Caco-2 (cell line): ENCODE measurements around the gene REEP3. TPM values are rescaled to one million over a fixed set of nuclear protein-coding genes. Genes with fewer than 3 reads are reported as not detected.

Experiments used
- BruUV-seq: library from RNA; stranded (reverse); fragments of 400-500 nt; replicated peaks from 2 replicates; lab custom pipeline; 2021; lab: Mats Ljungman, UMichigan
- CTCF ChIA-PET: fragments of 300-600 bp; sonication (Branson Sonifier 250); formaldehyde crosslinking; loops from one replicate; lab custom pipeline; 2022; ENCODE audit warnings: antibody characterized with exemption; lab: Charles Lee
- POLR2A ChIA-PET: fragments of 300-600 bp; sonication (Branson Sonifier 250); formaldehyde crosslinking; loops from one replicate; lab custom pipeline; 2022; ENCODE audit warnings: antibody characterized with exemption; lab: Charles Lee
- DNase-seq, 2 experiments: peaks; one replicate each; pipeline versions ENCODE4 v3.0.0 to v3.0.0-alpha.2; 2020 to 2022
- H3K27me3 ChIP-seq: replicated peaks from 2 replicates; pipeline ENCODE4 v1.6.0; 2011; ENCODE audit warnings: low read length; ENCODE audit not compliant: control insufficient read depth, insufficient read depth
- H3K36me3 ChIP-seq: 2 replicates; pipeline ENCODE4 v1.5.1; 2011; ENCODE audit warnings: low read length; ENCODE audit not compliant: control insufficient read depth, insufficient read depth
- H3K4me1 ChIP-seq: fragments of 250-450 bp; sonication (Bioruptor Pico); 2 replicates; pipeline ENCODE4 v1.5.1; 2020; ENCODE audit warnings: mild to moderate bottlenecking
- H3K4me3 ChIP-seq: 2 replicates; pipeline ENCODE4 v1.5.1; 2011; ENCODE audit warnings: low read depth, mild to moderate bottlenecking, control low read depth, low read length
- H3K9me3 ChIP-seq: fragments of 250-450 bp; sonication (Bioruptor Pico); 2 replicates; pipeline ENCODE4 v1.5.1; 2020; ENCODE audit warnings: mild to moderate bottlenecking, moderate library complexity
- H3K27ac Mint-ChIP-seq: one replicate; pipeline ENCODE4 v1.8.0; 2022; ENCODE audit warnings: mixed read lengths; ENCODE audit not compliant: unreplicated experiment
- H3K27me3 Mint-ChIP-seq: one replicate; pipeline ENCODE4 v1.8.0; 2022; ENCODE audit warnings: mixed read lengths; ENCODE audit not compliant: insufficient read depth, unreplicated experiment
- H3K36me3 Mint-ChIP-seq: one replicate; pipeline ENCODE4 v1.8.0; 2022; ENCODE audit warnings: mild to moderate bottlenecking, mixed read lengths; ENCODE audit not compliant: insufficient read depth, unreplicated experiment
- H3K4me1 Mint-ChIP-seq: one replicate; pipeline ENCODE4 v1.8.0; 2022; ENCODE audit warnings: low read depth, mixed read lengths; ENCODE audit not compliant: unreplicated experiment
- H3K4me3 Mint-ChIP-seq: one replicate; pipeline ENCODE4 v1.8.0; 2022; ENCODE audit warnings: mild to moderate bottlenecking, moderate library complexity, mixed read lengths; ENCODE audit not compliant: unreplicated experiment
- H3K9me3 Mint-ChIP-seq: one replicate; pipeline ENCODE4 v1.8.0; 2022; ENCODE audit warnings: mixed read lengths; ENCODE audit not compliant: unreplicated experiment
- CTCF ChIP-seq, 2 experiments: fragments of 200-600 bp in 1 of 2; IDR thresholded peaks; 1 replicate in 1 of 2; 2 replicates in 1 of 2; pipeline versions ENCODE4 v1.5.1 to v1.8.0; 2011 to 2022; ENCODE audit warnings: antibody characterized with exemption in 1 of 2, control low read depth in 1 of 2, inconsistent platforms in 1 of 2, low read depth in 1 of 2, low read length in 1 of 2, mild to moderate bottlenecking in 1 of 2, moderate library complexity in 1 of 2; ENCODE audit not compliant: insufficient read depth in 1 of 2, severe bottlenecking in 1 of 2, unreplicated experiment in 1 of 2
- intact Hi-C: fragments of 100-400 bp; cut with micrococcal nuclease; formaldehyde crosslinking; loops from one replicate; pipeline ENCODE4 v1.10.0; 2022; ENCODE audit not compliant: unreplicated experiment
- total RNA-seq: library from RNA; stranded (reverse); gene quantifications from 2 replicates; pipeline ENCODE4 v1.2.3, GENCODE V29; 2022

REEP3 gene
- total RNA-seq, 1 experiment from 2014 or later, result 66.4 TPM

GRCh38 chr10:63588436-63589167 lies 67.4 kb downstream of the REEP3 start:
- H3K27me3 ChIP-seq, result no peaks in the 10 kb centered on the region
- H3K4me3 ChIP-seq, result no peak overlapping the region
- peaks cover 9% of the 10 kb centered on the region for H3K4me1 ChIP-seq
- DNase-seq, result peak; percentile 39 to 69
- no peaks in the 10 kb centered on the region for H3K36me3 ChIP-seq
- Mint-ChIP-seq H3K27me3 (no peaks in the 10 kb centered on the region), H3K9me3 (no peaks in the 10 kb centered on the region), H3K36me3 (peaks cover 3% of the 10 kb centered on the region), H3K4me3 (no peak overlapping the region), H3K4me1 (no peaks in the 10 kb centered on the region), H3K27ac (no peak overlapping the region)
- POLR2A ChIA-PET, result interaction anchor here (0.6 to 1.2 kb wide), 2 partner anchors 41 to 71 kb away, joined by 3 to 7 read pairs; no protein-coding TSS in a partner anchor
- no peaks in the 10 kb centered on the region for H3K9me3 ChIP-seq
- CTCF ChIA-PET, result no interaction called here
- intact Hi-C loops, result no loop called here
- no TSS peak for BruUV-seq
- TF ChIP-seq CTCF (IDR thresholded peaks at IDR 0.05; ENCODE audit: insufficient read depth in 1 of 2, low read depth in 1 of 2, low read length in 1 of 2, severe bottlenecking in 1 of 2, unreplicated experiment in 1 of 2), result no peak

DNA sequence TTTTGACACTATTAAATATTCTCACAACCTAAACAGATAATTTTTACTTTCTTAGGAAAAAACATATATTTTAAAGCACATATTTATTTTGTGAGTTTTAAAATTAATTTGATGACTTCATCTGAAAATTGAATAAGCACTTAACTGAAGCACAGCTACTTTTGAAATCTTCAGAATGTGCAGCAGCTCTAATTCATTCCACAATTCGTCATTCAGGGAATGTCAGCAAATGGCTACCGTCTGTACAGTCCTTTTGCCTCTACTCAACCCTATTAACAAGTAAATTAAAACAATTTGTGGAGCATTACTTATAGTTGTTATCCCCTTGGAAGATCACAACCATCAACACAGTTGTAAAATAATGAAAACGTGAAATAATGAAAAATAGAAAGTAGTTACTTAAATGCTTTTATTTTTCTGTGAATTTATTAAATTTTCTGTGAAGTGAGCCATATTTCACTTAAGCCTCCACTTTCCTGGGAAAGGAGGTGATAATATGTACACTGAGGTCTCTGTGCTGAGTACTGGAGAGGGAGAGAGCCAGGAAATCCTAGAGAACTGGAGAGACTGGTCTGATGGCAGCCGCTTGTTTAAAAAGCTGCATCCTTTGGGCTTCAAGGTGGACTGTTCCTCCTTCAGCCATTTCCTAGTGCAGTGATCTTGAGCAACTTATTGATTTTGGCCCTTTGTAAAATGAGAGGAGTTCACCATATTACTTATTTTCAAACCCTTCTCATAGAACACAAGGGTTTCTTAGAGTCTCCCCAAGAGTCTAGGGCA lies 70.6 kb downstream of the REEP3 start:
- no peak for TF ChIP-seq CTCF (IDR thresholded peaks at IDR 0.05; ENCODE audit: insufficient read depth in 1 of 2, low read depth in 1 of 2, low read length in 1 of 2, severe bottlenecking in 1 of 2, unreplicated experiment in 1 of 2)
- no peak for DNase-seq

DNA sequence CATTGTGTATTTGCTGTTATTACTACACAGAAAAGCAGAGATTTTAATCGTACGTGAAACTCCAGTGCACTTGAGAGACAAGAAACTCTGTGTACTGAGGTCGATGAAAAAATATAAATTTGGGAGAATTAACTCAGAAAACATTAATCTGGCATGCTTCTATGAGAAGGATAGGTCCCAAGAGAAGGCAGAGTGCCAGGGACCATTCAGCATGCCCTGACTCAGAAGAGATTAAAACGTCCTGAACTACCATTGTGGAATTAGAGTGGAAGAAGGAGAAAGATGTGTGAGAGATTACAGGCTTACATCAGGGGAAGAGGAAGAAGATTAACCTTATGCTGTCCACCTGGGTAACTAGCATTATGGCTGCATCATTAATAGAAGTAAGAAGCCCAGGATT lies 72.4 kb downstream of the REEP3 start:
- TF ChIP-seq CTCF (IDR thresholded peaks at IDR 0.05; ENCODE audit: insufficient read depth in 1 of 2, low read depth in 1 of 2, low read length in 1 of 2, severe bottlenecking in 1 of 2, unreplicated experiment in 1 of 2), result no peak
- peaks cover 8% of the 10 kb centered on the region for H3K36me3 ChIP-seq
- Mint-ChIP-seq H3K27ac (no peak overlapping the region), H3K4me3 (no peak overlapping the region), H3K4me1 (no peaks in the 10 kb centered on the region), H3K9me3 (no peaks in the 10 kb centered on the region), H3K36me3 (peaks cover 25% of the 10 kb centered on the region), H3K27me3 (no peaks in the 10 kb centered on the region)
- H3K27me3 ChIP-seq, result no peaks in the 10 kb centered on the region
- intact Hi-C loops, result no loop called here
- CTCF ChIA-PET, result no interaction called here
- H3K9me3 ChIP-seq, result no peaks in the 10 kb centered on the region
- BruUV-seq, result no TSS peak
- H3K4me3 ChIP-seq, result no peak overlapping the region
- POLR2A ChIA-PET, result no interaction called here
- no peak for DNase-seq
- H3K4me1 ChIP-seq, result peaks cover 6% of the 10 kb centered on the region

More for the DNA sequence above, 70.6 kb downstream of the REEP3 start:
- Histone ChIP-seq H3K4me3 (no peak overlapping the region), H3K4me1 (peaks cover 9% of the 10 kb centered on the region), H3K27me3 (no peaks in the 10 kb centered on the region), H3K9me3 (no peaks in the 10 kb centered on the region), H3K36me3 (peaks cover 3% of the 10 kb centered on the region; the same call in 1 of the 2 replicates)
- Mint-ChIP-seq H3K27ac (no peak overlapping the region), H3K36me3 (peaks cover 16% of the 10 kb centered on the region), H3K27me3 (no peaks in the 10 kb centered on the region), H3K4me1 (no peaks in the 10 kb centered on the region), H3K9me3 (no peaks in the 10 kb centered on the region), H3K4me3 (no peak overlapping the region)
- ChIA-PET POLR2A (no interaction called here), CTCF (no interaction called here)
- intact Hi-C loops, result no loop called here
- BruUV-seq, result no TSS peak
